GM21526 (cell line): ENCODE measurements around the gene UPK3A.
"Not testable (repeated sequence)": the region's sequence is repeated elsewhere in the genome, so short reads cannot be mapped to it uniquely, and the experiment has no call there.

Source experiments
- ATAC-seq: cut with Tn5 transposase; IDR thresholded peaks from one replicate; pipeline ENCODE4 v1.9.1; 2021; ENCODE audit warnings: moderate library complexity; ENCODE audit not compliant: unreplicated experiment, low FRiP score

UPK3A gene

DNA sequence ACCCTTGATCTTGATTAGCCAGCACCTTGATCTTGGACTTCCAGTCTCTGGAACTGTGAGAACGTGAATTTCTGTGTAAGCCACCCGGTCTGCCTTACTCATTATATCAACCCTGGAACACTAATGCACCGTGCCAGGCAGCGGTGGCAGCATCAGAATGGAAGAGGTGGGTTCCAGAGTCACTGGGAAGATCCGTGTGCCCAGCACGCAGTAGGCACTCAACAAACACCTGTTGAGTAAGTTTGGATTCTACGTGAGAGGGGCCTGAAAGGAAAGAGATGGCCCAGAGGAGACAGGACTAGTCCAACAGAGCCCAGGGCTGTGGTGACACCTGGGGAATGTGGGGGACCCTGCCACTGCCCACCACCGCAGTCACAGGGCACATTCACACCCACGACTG is 6.6 kb upstream of the UPK3A start:
- no peak for ATAC-seq

DNA sequence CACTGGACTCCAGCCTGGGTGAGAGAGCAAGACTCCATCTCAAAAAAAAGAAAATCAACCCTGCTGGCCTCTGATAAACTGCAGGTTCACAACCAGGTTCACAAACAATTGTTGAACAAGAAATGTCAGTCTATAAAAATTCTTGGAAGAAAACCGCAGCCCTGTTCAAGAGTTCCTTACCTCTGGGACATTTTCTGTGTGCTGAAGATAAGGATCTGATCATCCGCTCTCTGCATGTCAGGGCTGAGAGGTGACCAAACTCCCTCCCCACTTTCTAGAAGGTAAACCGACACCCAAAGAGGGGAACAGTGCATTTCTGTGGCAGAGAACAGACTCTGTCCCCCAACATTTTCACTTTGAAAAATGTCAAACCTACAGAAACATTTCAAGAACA is 4.2 kb upstream of the UPK3A start:
- no peak for ATAC-seq

DNA sequence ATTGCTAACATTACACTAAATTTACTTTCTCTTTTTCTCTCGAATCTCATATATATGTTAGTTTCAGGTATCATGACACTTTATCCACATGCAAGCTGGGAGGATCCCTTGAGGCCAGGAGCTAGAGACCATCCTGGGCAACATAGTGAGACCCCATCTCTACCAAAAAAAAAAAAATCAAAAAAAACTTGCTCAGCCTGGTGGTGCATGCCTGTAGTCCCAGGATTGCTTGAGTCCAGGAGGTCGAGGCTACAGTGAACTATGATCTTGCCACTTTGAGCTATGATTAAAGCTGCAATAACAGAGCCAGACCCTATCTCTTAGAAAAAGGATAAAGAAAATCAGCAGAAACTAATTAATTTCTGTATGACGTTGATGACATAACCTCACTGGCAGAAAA is 3.7 kb upstream of the UPK3A start:
- ATAC-seq = no peak

DNA sequence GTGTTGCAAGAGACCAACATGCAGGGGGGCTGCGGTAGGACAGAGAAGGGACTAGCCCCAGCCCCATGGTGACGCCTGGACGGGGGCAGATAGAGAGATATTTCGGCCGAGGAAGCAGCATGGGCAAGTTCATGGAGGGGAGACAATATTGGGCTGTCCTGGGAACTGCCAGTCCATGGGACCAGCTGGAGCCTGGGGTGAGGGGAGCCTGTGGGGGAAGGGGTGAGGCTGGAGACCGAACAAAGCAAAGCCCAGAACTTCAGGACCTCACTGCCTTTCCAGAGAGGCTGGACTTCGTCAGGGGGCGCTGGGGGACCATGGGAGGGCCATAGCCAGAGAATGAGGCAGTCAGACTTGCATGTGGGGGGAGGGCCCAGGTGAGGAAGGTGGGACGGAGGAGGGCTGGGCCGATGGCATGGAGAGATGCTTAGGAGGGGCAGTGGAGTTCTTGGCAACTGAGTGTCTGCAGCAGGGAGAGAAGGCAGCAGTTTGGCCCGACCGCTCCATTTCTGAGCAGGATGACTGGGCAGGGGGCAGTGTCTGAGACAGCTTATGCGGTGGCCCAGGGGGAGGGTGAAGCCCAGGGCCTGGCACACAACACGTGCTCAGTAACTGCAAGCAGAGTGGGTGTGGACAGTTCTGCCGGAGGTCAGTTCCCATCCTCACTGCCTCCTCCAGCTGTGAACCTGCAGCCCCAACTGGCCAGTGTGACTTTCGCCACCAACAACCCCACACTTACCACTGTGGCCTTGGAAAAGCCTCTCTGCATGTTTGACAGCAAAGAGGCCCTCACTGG is 712 bp downstream of the UPK3A start:
- ATAC-seq = no peak

DNA sequence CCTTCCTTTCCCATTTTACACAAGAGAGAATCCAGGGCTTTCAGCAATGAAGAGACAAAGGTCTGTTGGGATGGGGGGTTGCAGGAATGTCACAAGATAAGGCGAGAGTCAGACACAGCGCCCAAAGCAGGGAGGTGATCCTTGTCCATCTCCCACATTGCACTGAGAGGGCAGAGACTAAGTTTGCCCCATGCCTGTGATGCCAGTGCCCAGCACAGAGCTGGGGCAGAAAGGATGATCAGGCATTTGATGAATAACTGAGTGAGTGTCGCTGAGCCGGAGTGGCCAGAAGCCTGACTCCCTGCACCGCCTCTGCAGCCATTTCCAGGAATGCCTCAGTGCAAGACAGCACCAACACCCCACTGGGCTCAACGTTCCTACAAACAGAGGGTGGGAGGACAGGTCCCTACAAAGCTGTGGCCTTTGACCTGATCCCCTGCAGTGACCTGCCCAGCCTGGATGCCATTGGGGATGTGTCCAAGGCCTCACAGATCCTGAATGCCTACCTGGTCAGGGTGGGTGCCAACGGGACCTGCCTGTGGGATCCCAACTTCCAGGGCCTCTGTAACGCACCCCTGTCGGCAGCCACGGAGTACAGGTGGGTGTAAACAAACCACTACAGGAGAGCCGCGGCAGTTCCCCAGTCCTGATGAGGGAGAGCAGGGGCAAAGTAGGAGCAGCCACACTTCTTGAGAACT is 2.3 kb downstream of the UPK3A start:
- no peak for ATAC-seq

DNA sequence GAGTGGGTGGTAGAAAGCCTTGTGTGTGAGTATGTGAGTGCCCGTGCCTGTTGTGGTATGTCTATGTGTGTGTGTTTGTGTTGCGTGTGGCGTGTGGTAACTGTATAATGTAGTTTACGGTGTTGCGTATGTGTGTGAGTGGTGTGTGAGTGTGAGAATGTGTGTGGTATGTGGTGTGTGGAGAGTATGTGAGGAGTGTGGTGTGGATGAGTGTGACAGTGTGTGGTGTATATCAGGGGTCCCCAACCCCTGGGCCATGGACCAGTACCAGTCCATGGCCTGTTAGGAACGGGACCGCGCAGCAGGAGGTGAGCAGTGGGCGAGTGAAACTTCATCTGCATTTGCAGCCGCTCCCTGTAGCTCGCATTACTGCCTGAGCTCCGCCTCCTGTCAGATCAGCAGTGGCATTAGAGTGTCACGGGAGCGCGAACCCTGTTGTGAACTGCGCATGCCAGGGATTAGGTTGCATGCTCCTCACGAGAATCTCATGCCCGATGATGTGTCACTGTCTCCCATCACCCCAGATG is 5.7 kb downstream of the UPK3A start:
- no peak for ATAC-seq

DNA sequence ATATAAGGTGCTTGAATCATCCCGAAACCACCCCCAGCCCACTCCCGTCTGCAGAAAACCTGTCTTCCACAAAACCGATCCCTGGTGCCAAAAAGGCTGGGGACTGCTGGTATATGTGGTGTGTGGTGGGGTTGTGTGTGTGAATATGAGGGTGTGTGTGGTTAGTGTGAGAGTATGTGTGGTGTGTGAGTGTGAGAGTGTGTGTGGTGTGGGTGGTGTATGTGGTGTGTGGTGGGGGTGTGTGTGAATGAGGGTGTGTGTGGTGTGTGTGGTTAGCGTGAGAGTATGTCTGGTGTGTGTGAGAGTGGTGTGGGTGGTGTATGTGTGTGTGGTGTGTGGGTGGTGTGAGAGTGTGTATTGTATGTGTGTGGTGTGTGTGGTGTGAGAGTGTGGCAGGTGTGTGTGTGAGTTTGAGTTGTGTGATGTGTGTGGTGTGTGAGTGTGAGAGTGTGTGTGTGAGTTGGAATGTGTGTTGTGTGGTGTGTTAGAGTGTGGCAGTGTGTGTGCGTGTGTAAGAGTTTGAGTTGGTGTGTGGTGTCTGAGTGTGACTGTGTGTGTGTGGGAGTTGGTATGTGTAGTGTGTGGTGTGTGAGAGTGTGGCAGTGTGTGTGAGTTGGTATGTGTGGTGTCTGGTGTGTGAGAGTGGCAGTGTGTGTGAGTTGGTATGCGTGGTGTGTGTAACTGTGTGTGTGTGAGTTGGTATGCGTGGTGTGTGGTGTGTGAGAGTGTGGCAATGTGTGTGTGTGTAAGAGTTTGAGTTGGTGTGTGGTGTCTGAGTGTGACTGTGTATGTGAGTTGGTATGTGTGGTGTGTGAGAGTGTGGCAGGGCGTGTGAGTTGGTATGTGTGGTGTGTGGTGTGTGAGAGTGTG is 6.5 kb downstream of the UPK3A start:
- no peak for ATAC-seq

DNA sequence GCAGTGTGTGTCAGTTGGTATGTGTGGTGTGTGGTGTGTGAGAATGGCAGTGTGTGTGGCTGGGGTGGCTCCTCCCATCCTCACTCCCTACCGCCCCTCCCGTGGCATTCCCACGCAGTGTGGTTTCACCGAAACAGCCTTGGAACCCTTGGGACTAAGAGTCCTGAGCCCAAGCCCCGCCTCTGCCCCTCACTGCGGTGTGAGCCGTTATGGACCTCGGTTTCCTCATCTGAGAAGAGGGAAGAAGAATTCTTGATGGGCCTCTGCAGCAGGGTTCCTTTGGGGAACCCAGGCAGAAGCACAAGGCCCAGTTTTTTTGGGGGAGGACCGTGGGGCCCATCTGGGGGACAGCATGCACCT is 7.2 kb downstream of the UPK3A start:
- no peak for ATAC-seq

DNA sequence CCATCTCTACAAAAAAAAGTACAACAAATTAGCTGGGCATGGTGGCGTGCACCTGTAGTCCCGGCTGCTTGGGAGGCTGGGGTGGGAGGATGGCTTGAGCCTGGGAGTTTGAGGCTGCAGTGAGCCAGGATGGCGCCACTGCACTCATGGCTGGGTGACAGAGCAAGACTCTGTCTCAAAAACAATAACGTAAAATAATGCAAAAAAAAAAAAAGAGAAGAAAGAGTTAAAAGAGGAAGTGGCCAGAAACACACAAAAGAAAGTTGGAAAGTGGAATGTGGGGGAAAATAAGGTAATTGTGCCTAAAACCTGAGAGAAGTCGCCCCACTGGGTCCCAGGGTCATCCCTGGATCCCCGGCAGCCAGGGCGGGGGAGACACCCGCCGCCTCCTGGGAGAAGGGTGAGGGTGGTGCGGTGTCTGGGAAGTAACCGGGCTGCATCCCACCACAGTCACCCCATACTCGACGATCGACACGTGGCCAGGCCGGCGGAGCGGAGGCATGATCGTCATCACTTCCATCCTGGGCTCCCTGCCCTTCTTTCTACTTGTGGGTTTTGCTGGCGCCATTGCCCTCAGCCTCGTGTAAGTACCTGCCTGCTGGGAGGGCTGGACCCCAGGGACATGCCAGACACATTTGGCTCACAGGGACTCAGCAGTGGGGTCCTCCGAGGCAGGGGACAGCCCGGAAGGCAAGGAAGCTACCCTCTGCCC is 8.1 kb downstream of the UPK3A start:
- ATAC-seq = no peak

DNA sequence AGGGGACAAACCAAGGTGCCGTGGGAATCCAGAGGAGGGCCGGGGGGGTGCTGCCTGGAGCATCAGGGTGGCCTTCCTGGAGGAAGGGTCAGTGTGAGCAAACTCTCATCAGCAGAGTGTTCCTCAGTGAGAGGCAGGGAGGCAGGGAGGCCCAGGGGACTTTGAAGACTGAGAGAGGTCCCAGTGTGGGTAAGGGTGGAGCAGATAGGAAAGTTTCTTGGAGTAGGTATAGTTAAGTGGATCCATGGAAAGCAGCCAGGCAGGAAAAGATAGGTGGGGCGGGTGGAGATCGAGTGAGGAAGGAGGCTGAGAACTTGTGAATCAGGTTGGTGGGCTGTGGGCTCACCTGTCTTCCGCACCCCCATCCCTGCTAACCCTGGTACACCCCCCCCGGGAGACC is 9.3 kb downstream of the UPK3A start:
- no peak for ATAC-seq

DNA sequence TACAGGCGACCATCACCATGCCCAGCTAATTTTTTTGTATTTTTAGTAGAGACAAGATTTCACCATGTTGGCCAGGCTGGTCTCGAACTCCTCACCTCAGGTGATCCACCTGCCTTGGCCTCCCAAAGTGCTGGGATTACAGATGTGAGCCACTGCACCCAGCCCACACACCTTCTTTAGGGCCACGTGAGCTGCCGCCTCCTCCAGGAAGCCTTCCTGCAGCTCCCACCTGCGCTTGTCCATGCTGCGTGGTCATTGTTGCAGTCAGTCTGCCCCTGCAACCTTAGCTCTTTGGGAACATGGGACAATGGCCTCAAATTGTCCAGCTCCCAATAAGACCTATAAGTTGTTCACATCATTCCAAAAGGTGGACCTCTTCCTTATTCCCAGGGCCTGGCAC is 10.3 kb downstream of the UPK3A start:
- not testable (repeated sequence) for ATAC-seq

DNA sequence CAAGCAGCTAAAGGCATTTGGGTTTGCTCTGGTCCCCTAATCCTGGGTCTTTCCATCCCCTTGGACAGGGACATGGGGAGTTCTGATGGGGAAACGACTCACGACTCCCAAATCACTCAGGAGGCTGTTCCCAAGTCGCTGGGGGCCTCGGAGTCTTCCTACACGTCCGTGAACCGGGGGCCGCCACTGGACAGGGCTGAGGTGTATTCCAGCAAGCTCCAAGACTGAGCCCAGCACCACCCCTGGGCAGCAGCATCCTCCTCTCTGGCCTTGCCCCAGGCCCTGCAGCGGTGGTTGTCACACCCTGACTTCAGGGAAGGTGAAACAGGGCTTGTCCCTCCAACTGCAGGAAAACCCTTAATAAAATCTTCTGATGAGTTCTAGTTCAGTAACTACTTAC is 10.7 kb downstream of the UPK3A start:
- no peak for ATAC-seq

DNA sequence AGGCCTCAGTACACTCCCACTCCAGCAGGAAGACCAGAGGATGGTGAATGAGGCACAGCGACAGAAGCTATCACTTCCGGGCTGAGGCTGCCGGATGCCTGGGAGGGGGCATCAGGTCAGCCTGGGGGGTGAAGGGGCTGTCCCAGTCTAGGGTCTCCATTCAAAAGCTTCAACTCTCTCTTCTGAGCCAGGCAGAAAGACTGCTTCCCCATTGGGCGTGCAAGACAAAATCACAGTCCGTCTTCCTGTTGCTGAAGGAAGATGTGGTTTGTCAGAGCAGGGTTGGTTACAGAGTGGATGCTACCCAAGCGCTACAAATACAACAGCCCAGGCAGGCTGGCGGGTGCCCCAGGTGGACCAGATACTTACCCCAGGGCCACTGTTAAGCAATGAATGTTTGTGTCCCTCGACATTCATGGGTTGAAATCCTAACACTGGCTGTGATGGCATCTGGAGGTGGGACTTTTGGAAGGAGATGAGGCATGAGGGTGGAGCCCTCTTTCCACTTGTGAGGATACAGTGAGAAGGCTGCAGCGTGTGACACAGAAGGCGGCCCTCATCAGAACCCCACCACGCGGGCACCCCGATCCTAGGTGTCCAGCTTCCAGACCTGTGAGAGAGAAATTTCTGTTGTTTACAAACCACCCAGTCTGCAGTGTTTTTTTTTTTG is 12.0 kb downstream of the UPK3A start:
- no peak for ATAC-seq

DNA sequence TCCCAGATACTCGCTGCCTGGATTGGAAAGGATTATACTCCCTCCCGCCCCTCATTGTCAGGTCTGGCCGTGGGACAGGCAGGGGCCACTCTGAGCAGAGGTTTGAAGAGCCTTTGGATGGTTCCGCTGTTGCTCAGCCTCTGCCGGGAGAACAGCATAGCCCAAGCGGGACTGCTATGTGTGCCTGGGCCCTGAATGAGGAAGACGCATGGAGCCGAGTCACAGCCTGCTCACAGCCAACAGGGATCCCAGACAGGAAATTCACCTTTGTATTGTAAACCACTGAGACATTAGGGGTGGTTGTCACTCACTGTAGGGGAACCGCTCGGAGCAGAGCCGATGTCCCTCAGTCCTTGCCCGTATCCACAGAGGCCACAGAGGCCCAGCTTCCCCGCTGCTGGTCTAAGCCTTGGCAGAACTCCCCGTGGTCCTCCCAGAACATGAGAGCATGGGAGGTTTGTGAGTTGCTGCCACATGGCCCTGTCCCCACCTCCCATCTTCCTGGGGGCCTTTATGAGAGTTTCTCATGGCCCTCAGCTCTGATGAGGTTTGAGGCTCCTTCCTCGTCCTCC is 14.3 kb downstream of the UPK3A start:
- no peak for ATAC-seq

DNA sequence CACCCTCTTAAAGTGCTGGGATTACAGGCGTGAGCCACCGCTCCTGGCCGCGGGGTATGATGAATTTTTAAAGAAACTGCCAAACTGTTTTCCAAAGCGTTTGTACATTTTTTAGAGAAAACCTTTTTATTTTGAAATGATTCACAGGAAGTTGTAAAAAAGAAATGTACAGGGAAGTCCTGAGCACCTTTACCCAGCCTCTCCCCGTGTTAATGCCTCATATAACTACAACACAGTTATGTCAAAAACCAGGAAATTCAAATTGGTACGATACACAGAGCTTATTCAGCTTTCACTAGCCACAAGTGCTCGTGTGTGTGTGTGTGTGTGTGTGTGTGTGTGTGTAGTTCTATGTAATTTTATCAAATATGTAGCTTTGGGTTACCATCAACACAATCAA is 18.0 kb downstream of the UPK3A start:
- no peak for ATAC-seq

DNA sequence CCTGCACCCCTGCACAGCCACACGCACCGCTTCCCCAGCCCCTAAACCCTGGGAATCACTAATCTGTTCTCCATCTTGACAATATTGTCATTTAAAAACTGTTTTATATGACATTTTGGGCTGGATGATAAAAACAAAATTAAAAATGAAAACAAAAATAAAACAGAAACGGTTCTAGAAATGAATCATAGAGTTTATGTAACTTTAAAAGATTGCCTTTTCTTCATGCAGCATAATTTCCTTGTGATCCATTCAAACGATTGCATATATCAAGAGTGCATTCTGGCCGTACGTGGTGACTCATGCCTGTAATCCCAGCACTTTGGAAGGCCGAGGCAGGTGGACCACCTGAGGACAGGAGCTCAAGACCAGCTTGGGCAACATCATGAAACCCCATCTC is 18.4 kb downstream of the UPK3A start:
- no peak for ATAC-seq

DNA sequence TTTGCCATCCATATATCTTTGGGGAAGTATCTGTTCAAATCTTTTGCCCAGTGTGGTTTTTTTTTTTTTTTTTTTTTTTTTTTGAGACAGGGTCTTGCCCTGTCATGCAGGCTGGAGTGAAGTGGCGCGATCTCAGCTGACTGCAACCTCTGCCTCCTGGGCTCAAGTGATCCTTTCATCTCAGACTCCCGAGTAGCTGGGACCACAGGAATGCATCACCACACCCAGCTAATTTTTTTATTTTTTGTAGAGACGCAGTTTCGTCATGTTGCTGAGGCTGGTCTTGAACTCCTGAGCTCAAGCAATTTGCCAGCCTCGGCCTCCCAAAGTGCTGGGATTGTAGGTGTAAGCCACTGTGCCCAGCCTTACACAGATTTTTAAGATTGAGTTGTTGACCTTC is 20.2 kb downstream of the UPK3A start:
- no peak for ATAC-seq

DNA sequence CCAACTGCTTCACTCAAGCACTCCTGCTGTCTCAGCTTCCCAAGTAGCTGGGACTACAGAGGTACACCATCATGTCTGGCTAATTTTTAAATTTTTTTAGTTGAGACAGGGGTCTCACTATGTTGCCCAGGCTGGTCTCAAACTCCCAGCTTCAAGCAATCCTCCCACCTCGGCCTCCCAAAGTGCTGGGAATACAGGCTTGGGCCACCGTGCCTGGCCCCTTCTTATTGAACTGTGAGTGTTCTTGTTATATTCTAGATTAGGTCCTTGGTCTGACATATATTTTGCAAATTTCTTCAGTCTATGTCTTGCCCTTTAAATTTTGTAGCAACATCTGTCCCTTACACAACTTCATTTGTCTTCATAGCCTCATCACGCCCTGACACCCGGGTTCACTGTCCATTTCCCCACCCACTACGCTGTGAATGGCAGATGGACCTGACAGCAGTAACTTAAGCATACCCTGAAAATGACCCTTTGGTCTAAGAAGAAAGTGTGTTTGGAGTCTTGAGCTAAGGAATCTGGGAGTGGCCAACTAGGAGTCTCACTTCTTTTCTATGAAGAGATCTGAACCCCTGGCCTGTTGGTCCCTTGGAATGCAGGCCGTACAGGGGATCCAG is 20.8 kb downstream of the UPK3A start:
- ATAC-seq = no peak

DNA sequence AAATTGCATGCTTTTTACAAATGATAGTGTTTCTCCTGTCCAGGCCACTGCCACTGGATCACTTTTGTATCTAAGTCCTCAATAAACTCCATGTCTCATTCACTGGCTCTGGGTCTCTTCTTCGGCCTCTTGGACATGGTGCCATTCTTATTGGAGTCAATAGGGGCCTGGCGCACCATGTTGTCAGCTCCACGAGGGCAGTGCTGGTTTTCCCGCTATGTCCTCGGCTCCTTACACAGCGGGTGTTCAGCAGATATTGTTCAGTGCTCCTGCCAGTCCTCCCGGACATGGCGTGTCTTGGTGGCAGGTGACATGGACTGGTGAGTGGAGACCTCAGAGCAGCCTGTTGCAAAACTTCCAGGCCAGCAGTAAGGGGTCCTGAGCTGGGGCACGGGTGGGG is 21.4 kb downstream of the UPK3A start:
- no peak for ATAC-seq
